Measurements from ENCODE around the gene C4orf36. TPM values are rescaled to one million over a fixed set of nuclear protein-coding genes. Genes with fewer than 3 reads are reported as not detected.

C4orf36 gene
- total and polyA plus RNA-seq, 2 of the 8 experiments (the other 6 are each of a cell fraction or from before 2014, with no cell fraction given): 1.2 to 1.5 TPM

DNA sequence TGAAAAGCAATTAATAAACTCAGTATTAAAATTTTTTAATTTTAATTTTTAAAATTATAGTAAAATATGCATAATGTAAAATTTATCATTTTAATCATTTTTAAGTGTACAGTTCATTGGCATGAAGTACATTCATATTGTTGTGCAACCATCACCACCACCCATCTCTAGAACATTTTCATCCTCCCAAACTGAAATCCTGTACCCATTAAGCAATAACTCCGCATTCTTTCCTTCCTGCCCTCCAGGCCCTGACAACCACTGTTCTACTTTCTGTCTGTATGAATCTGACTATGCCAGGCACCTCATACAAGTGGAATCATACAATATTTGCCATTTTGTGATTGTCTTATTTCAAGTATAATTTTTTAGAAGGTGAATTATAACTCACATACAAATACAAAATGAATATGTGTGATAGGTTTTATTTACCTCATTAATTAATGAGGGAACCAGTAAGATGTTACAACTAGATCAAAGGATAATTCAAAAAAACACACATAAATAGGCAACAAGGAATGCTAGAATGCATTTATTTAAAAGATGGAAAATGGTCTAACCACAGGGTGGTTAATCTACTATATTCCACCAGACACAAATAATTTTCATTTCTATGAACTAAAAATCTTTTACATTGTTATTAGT, 29.5 kb upstream of the C4orf36 start:
- Histone ChIP-seq H3K4me3 (ENCODE audit: extremely low read depth in 1 of 4, insufficient read depth in 2 of 4, low read depth in 3 of 4, low read length in 4 of 4) (no peak overlapping the region), H2AFZ (ENCODE audit: low read length) (no peak overlapping the region), H3K9ac (replicated peaks in 1 of 4; ENCODE audit: extremely low read depth in 1 of 4, low read depth in 3 of 4, low read length in 3 of 4) (no peak overlapping the region), H3K79me2 (ENCODE audit: control insufficient read depth in 1 of 2, insufficient read depth in 2 of 2, low read length in 2 of 2) (no peaks in the 10 kb centered on the region), H3K9me3 (ENCODE audit: insufficient read depth in 2 of 2, low read depth in 1 of 2, low read length in 1 of 2) (no peaks in the 10 kb centered on the region), H2BK15ac (ENCODE audit: low read length) (no peak overlapping the region), H3K18ac (ENCODE audit: extremely low read depth, low read length) (no peak overlapping the region), H3K23ac (ENCODE audit: insufficient read length) (no peak overlapping the region), H4K91ac (replicated peaks; ENCODE audit: insufficient read length, low read length) (no peak overlapping the region), H4K5ac (ENCODE audit: insufficient read length, low read depth, low read length) (no peak overlapping the region), H4K8ac (ENCODE audit: extremely low read depth, insufficient read depth, low read length) (no peak overlapping the region), H3K79me1 (ENCODE audit: low read depth, low read length) (no peaks in the 10 kb centered on the region), H3K36me3 (ENCODE audit: control insufficient read depth in 2 of 4, insufficient read depth in 4 of 4, low read length in 3 of 4) (no peaks in the 10 kb centered on the region), H3K4me2 (ENCODE audit: insufficient read depth in 1 of 2, low read depth in 2 of 2, low read length in 2 of 2) (no peak overlapping the region), H3K27me3 (replicated peaks in 1 of 4; ENCODE audit: control insufficient read depth in 3 of 4, extremely low read depth in 1 of 4, insufficient read depth in 3 of 4, low read length in 3 of 4) (no peaks in the 10 kb centered on the region), H3K4me1 (replicated peaks in 1 of 4; ENCODE audit: control insufficient read depth in 3 of 4, insufficient read depth in 4 of 4, low read length in 3 of 4) (no peaks in the 10 kb centered on the region), H3K4ac (replicated peaks; ENCODE audit: insufficient read length, low read depth, low read length) (no peak overlapping the region), H2BK5ac (ENCODE audit: low read depth, low read length) (no peak overlapping the region), H3K56ac (replicated peaks; ENCODE audit: insufficient read length, low read depth, low read length) (no peak overlapping the region), H2BK12ac (ENCODE audit: low read depth, low read length) (no peak overlapping the region), H3K27ac (ENCODE audit: low read depth, low read length) (no peak overlapping the region), H2BK20ac (ENCODE audit: low read length) (no peak overlapping the region), H3K23me2 (ENCODE audit: low read depth, low read length) (no peaks in the 10 kb centered on the region), H3K14ac (ENCODE audit: insufficient read length) (no peak overlapping the region), H4K20me1 (replicated peaks in 1 of 2; ENCODE audit: control insufficient read depth in 1 of 2, insufficient read depth in 2 of 2, low read length in 2 of 2) (no peaks in the 10 kb centered on the region), H2AK5ac (ENCODE audit: low read depth, low read length) (no peak overlapping the region), H2BK120ac (replicated peaks; ENCODE audit: low read depth, low read length) (no peak overlapping the region)
- ChIA-PET POLR2A (ENCODE audit: partially characterized antibody) (interaction anchor here (0.6 to 1.4 kb wide), 6 partner anchors 11 to 171 kb away, joined by 3 to 7 read pairs (median 4); partner anchors contain the start of gene AFF1), CTCF (ENCODE audit: partially characterized antibody) (interaction anchor here (0.6 to 3.9 kb wide), 49 partner anchors 10 to 448 kb away, joined by 3 to 72 read pairs (median 5); partner anchors contain the start of genes AFF1 and KLHL8)
- 88% methylated on average over 1 of the region's 1 CpG; no CpG with 5 or more reads in 1 of the 2 experiments for WGBS, 2 experiments (ENCODE audit: extremely low coverage in 1 of 2, insufficient coverage in 1 of 2, insufficient read length in 1 of 2, insufficient replicate concordance in 2 of 2, low coverage in 1 of 2, low lambda C conversion rate in 2 of 2, missing lambda C conversion rate in 1 of 2)
- DNase-seq (ENCODE audit: low read depth in 1 of 2, low spot score in 2 of 2): no peak
- FAIRE-seq: no peak
- TF ChIP-seq EP300 (IDR thresholded peaks at IDR 0.05; ENCODE audit: borderline replicate concordance in 1 of 2, low read depth in 2 of 2, low read length in 2 of 2) (no peak), TCF12 (IDR thresholded peaks at IDR 0.05; ENCODE audit: low read depth, low read length) (no peak), POU5F1 (IDR thresholded peaks at IDR 0.05; ENCODE audit: low read depth, low read length) (no peak)

Data from H1 (cell line).